GM21515 (cell line): ENCODE measurements around the gene NTN1.

Experiments used
- ATAC-seq: cut with Tn5 transposase; IDR thresholded peaks from one replicate; pipeline ENCODE4 v1.9.1; 2021; ENCODE audit not compliant: unreplicated experiment

The NTN1 gene

GRCh38 chr17:9212376-9213302 lies 191.3 kb downstream of the NTN1 start:
- no peak for ATAC-seq

GRCh38 chr17:9213303-9213640 lies 192.0 kb downstream of the NTN1 start:
- ATAC-seq = no peak

- ATAC-seq = no peak
Observed at GRCh38 chr17:9215465-9215864, 194.2 kb downstream of the NTN1 start.

- ATAC-seq = no peak
Observed at GRCh38 chr17:9217151-9218056, 196.1 kb downstream of the NTN1 start.

DNA sequence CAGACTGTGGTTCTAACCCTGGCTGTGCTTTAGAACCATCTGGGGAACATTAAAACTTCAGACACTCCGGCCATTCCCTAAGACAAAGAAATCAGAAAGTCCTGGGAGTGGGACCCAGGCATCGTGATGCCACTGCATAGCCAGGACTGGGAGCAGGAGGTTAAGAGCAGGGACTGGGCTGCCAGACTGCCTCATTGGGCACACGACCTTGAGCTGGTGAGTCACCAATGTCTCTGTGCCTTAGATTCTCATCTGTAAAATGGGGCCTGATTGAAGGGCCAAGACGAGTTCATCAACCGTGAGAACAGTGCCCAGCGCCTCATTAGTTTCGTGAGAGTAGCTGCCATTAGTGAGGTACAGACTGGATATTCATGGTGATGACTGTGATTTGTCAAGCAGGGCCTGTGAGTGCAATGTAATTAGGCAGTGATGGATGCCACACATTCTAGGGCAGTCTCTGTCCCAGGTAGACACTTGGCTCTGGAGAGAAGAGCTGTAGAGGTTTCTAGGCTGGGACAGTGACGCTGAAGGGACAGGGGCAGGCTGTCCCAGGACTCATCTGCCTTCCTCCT lies 196.8 kb downstream of the NTN1 start:
- ATAC-seq = no peak

- ATAC-seq = no peak
Observed at GRCh38 chr17:9218911-9219310, 197.6 kb downstream of the NTN1 start.

- ATAC-seq = no peak
Observed at GRCh38 chr17:9219631-9220397, 198.5 kb downstream of the NTN1 start.

DNA sequence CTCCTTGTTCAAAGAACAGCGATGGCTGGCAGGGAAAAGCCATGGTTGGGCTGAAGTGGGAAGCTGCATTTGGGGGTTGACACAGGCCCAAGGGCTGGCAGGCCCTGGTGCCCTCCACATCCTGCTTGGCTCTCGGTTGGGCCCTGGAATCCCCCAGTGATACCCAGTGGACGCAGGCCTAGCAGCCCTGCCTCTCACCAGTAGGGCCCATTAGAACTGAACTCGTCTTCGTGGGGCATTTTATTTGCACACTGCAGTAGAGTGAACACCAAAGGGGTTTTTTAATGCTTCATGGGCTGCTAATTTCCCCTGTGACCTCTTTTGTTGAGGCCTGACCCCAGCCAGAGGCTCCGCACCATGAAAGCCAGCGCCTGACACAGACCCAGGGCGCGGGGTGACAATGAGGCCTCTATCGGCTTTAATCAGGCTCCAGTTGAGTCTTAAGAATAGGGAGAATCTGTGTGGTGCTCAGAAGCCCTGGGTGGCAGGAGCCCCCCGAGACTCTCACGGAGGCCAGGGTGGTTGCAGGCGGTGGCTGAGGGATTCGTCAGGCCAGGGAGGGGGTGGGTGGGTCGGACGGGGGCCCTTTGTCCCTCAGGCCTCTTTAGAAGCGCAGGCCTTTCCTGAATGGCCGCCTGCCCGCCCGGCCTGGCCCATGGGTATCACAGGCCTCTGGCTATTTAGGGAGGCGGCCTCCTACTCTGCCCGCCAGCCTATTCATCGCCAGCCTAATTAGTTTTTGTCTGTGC lies 199.3 kb downstream of the NTN1 start:
- no peak for ATAC-seq

DNA sequence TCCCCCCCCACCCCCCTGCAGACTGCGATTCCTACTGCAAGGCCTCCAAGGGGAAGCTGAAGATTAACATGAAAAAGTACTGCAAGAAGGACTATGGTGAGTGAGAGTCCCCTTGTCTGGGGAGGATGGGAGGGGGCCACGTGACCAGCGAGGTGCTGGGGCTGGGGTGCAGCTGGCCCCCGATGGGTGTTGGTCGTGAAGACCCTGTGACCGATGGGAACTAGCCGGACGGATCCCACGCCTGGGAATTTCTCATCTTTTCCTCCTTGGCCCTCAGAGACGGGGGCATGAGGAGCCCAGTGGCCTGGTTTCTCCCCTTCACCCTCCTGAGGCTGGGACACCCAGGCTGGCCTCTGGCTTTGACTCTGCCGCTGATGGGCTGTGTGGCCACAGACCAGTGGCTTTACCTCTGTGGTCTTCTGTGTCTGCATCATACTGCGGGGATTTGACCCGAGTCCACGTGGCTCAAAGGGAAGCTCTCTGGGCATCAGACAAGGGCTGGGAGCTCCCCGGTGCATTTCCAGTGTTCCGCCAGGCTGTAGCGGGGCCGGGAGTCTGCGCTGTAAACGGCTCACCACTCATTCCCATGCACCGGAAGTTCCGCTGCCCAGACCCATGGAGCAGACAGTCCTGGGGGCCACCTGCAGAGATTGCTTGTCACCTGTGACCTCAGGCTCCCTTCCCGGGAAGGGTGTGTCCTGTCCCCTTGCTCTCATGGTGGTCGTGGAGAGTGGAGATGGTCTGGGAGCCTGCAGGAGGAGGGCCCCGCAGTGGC lies 200.0 kb downstream of the NTN1 start:
- no peak for ATAC-seq

- no peak for ATAC-seq
Observed at GRCh38 chr17:9221922-9222180, 200.5 kb downstream of the NTN1 start.

- no peak for ATAC-seq
Observed at GRCh38 chr17:9223531-9223930, 202.2 kb downstream of the NTN1 start.

DNA sequence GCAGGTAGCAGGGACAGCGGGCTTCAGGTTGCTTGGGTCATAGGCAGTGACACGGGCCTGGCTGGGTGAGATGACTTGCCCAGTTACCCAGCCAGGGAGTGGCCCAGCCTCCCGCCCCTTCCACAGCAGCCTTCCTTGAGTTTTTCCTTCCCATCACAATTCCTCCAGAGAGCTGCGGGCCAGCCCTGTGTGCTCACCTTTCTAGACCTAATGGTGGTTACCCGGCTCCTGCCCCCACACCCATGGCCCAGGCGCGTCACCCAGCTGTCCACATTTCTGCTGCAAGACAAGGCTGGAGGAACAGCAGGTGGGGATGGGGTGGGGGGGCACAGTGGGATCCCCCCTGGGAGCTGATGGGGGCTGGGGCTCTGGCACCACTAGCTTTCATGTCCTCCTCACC lies 203.2 kb downstream of the NTN1 start:
- no peak for ATAC-seq

DNA sequence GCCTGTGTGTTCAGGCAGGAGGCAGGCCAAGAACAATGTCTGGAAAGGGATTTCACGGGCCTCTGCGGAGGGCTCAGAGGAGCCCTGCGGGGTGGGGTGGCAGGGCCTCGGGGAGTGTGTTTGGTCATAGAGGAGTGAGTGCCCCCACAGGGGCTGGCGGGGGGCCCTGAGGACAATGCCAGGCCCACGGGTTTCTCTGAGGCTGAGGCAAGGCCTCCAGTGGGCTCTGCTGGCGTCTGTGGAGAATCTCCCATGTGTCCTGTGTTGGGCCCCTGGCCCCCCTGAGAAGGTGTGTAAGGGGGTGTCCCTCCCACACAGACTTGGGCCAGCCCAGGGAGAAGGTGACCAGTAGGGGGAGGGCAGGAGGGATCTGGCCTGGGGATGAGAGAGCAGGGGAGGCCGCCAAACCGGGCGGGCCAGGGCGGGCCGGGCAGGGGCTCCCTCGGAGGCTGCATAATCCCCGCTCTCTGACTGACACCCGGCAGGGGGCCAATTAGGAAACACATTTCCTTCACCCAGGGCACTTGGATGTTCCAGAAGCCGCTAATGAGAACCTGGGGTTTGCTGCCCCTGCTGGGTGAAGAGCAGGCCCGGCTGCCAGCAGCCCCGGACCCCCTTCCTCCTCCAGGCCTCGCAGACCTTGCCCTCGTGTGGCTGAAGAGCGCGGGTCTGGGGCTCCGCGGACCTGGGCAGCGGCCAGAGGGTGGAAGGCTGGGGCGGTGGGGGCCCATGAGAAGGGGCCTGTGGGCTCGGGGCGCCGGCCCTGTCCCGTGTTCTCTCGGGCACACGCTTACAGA lies 204.2 kb downstream of the NTN1 start:
- no peak for ATAC-seq

- ATAC-seq = no peak
Observed at GRCh38 chr17:9226130-9226793, 205.0 kb downstream of the NTN1 start.

- ATAC-seq = no peak
Observed at GRCh38 chr17:9226794-9227135, 205.5 kb downstream of the NTN1 start.

- no peak for ATAC-seq
Observed at GRCh38 chr17:9227819-9228407, 206.6 kb downstream of the NTN1 start.

GRCh38 chr17:9228408-9229159 lies 207.3 kb downstream of the NTN1 start:
- no peak for ATAC-seq
